GM12878 (cell line): ENCODE measurements around the gene KRTAP24-1. TPM values are rescaled to one million over a fixed set of nuclear protein-coding genes. Genes with fewer than 3 reads are reported as not detected.

ENCODE experiments used
- ATAC-seq: fragments of 200-7000 bp; cut with Tn5 transposase; 3 replicates; pipeline ENCODE4 v1.9.1; 2020; ENCODE audit warnings: mild to moderate bottlenecking, moderate library complexity
- BruUV-seq: library from RNA; stranded (reverse); fragments of 400-500 nt; replicated peaks from 2 replicates; lab custom pipeline; 2021; lab: Mats Ljungman, UMichigan
- CTCF ChIA-PET: fragments of 300-600 bp; sonication (Branson Sonifier 250); formaldehyde crosslinking; extraction: SDS; loops from one replicate; lab custom pipeline; 2021; ENCODE audit warnings: inconsistent platforms; lab: Yijun Ruan, JAX
- POLR2A ChIA-PET: fragments of 350-600 bp; formaldehyde crosslinking; extraction: SDS; loops from one replicate; lab custom pipeline; 2021; ENCODE audit warnings: inconsistent platforms; lab: Charles Lee
- RAD21 ChIA-PET: fragments of 300-600 bp; sonication (Branson Sonifier 250); formaldehyde crosslinking; loops from one replicate; lab custom pipeline; 2023; ENCODE audit warnings: antibody characterized with exemption; ENCODE audit not compliant: unreplicated experiment; lab: Charles Lee
- SMC1A ChIA-PET: fragments of 300-600 bp; sonication (Branson Sonifier 250); formaldehyde crosslinking; loops from one replicate; lab custom pipeline; 2023; ENCODE audit not compliant: unreplicated experiment, uncharacterized antibody; lab: Charles Lee
- DNase-seq: peaks from one replicate; pipeline ENCODE4 v3.0.0-alpha.2; 2011; ENCODE audit warnings: low read depth, low spot score
- FAIRE-seq: peaks from 3 replicates; lab custom pipeline; 2011; peaks lifted over from hg19 to GRCh38; lab: Jason Lieb, UNC
- H2AFZ ChIP-seq: 2 replicates; pipeline ENCODE4 v1.6.0; 2011; ENCODE audit warnings: low read depth, low read length, control low read depth; ENCODE audit not compliant: control insufficient read depth
- H3K27ac ChIP-seq: 2 replicates; pipeline ENCODE4 v1.5.1; 2011; ENCODE audit warnings: control low read depth; ENCODE audit not compliant: control insufficient read depth, insufficient read depth
- H3K27me3 ChIP-seq, 2 experiments: replicated peaks in 1 of 2; 2 replicates each; pipeline versions ENCODE4 v1.6.0 to v1.6.1; 2011; ENCODE audit warnings: low read length in 1 of 2; ENCODE audit not compliant: control insufficient read depth in 2 of 2, insufficient read depth in 2 of 2
- H3K36me3 ChIP-seq, 2 experiments: 2 replicates each; pipeline ENCODE4 v1.5.1; 2011; ENCODE audit warnings: low read length in 1 of 2; ENCODE audit not compliant: control insufficient read depth in 2 of 2, insufficient read depth in 2 of 2
- H3K4me1 ChIP-seq: 2 replicates; pipeline ENCODE4 v1.6.1; 2011; ENCODE audit warnings: mild to moderate bottlenecking, low read length, moderate library complexity, mixed read lengths; ENCODE audit not compliant: control insufficient read depth, insufficient read depth
- H3K4me2 ChIP-seq: 2 replicates; pipeline ENCODE4 v1.6.0; 2011; ENCODE audit warnings: control low read depth; ENCODE audit not compliant: control insufficient read depth, insufficient read depth
- H3K4me3 ChIP-seq: fragments of 200-600 bp; sonication (generic); 2 replicates; pipeline ENCODE4 v1.5.1; 2016
- H3K79me2 ChIP-seq: 2 replicates; pipeline ENCODE4 v1.6.0; 2011; ENCODE audit warnings: low read length; ENCODE audit not compliant: control insufficient read depth, insufficient read depth
- H3K9ac ChIP-seq: 2 replicates; pipeline ENCODE4 v1.8.0; 2011; ENCODE audit warnings: low read length, control low read depth, mixed read lengths; ENCODE audit not compliant: control insufficient read depth, insufficient read depth
- H3K9me3 ChIP-seq: replicated peaks from 3 replicates; pipeline ENCODE4 v1.5.1; 2011; ENCODE audit warnings: mild to moderate bottlenecking, low read length; ENCODE audit not compliant: control insufficient read depth, insufficient read depth
- H4K20me1 ChIP-seq: 2 replicates; pipeline ENCODE4 v1.6.0; 2011; ENCODE audit not compliant: control insufficient read depth, insufficient read depth
- BACH1 ChIP-seq: fragments of 450-650 bp; IDR thresholded peaks from 2 replicates; pipeline ENCODE4 v1.6.1; 2017; ENCODE audit warnings: mild to moderate bottlenecking, borderline replicate concordance
- BHLHE40 ChIP-seq, 2 experiments: fragments of 450-650 bp in 1 of 2; IDR thresholded peaks; 2 replicates each; pipeline ENCODE4 v1.6.1; 2011 to 2017; ENCODE audit warnings: low read depth in 2 of 2, borderline replicate concordance in 1 of 2, improper control_type of control experiment in 1 of 2, low read length in 1 of 2, mild to moderate bottlenecking in 1 of 2
- KAT2A ChIP-seq: conservative IDR thresholded peaks from 2 replicates; pipeline ENCODE4 v1.6.1; 2011; ENCODE audit warnings: low read depth, low read length; ENCODE audit not compliant: control insufficient read depth
- MEF2A ChIP-seq: IDR thresholded peaks from 2 replicates; pipeline ENCODE4 v1.6.1; 2011; ENCODE audit warnings: low read depth, mild to moderate bottlenecking, low read length, moderate library complexity; ENCODE audit not compliant: insufficient read depth
- MTA2 ChIP-seq: fragments of 450-650 bp; IDR thresholded peaks from 2 replicates; pipeline ENCODE4 v1.6.1; 2016; ENCODE audit warnings: low read depth, mild to moderate bottlenecking, moderate library complexity
- NFYB ChIP-seq: IDR thresholded peaks from 2 replicates; pipeline ENCODE4 v1.6.1; 2011; ENCODE audit warnings: low read depth, mild to moderate bottlenecking, low read length, improper control_type of control experiment, moderate library complexity; ENCODE audit not compliant: insufficient read depth
- TAF1 ChIP-seq: IDR thresholded peaks from 2 replicates; pipeline ENCODE4 v1.6.1; 2011; ENCODE audit warnings: mild to moderate bottlenecking, low read depth, low read length, borderline replicate concordance
- WGBS: methylation state at CpG from one replicate; pipeline ENCODE4 v1.1.6; 2016; ENCODE audit warnings: low lambda C conversion rate; ENCODE audit not compliant: insufficient replicate concordance, insufficient coverage; ENCODE audit errors: missing lambda C conversion rate; 5-methylcytosine and 5-hydroxymethylcytosine counted together
- in situ Hi-C: fragments of 300-500 bp; cut with MboI; formaldehyde crosslinking; loops from 9 replicates; pipeline ENCODE4 v1.14.3; 2018; ENCODE audit warnings: mixed read lengths
- intact Hi-C: fragments of 100-400 bp; cut with micrococcal nuclease; formaldehyde crosslinking; loops from one replicate; pipeline ENCODE4 v1.14.2; 2022; ENCODE audit not compliant: unreplicated experiment
- polyA plus RNA-seq, 11 experiments: library from polyadenylated mRNA; depleted of rRNA in 4 of 11; unstranded in 6 of 11; stranded (reverse) in 5 of 11; fragments of >200 nt; fragmentation: Nextera tagmentation in 4 of 11; fragmentation: Illumina TruSeq in 1 of 11; extraction: Ambion mirVana in 4 of 11; extraction: Trizol in 1 of 11; gene quantifications; 1 replicate in 1 of 11; 2 replicates in 10 of 11; pipeline versions ENCODE4 v1.2.1 to v1.2.3, GENCODE V29; 2011 to 2016; ENCODE audit warnings: inconsistent platforms in 2 of 11, missing spikeins in 2 of 11, low read depth in 1 of 11
- total RNA-seq, 4 experiments: library from RNA; depleted of rRNA in 3 of 4; stranded (reverse); fragments of >200 nt in 3 of 4; fragmentation: Illumina TruSeq in 1 of 4; extraction: Trizol in 1 of 4; gene quantifications; 2 replicates each; pipeline versions ENCODE4 v1.2.1 to v1.2.3, GENCODE V29; 2013 to 2021
- TF ChIP-seq, protein P1 (sequence below): fragments of 450-650 bp; IDR thresholded peaks from 2 replicates; pipeline ENCODE4 v1.6.1; 2017; ENCODE audit warnings: mild to moderate bottlenecking

The KRTAP24-1 gene
- total and polyA plus RNA-seq, 10 of the 15 experiments (the other 5 are each of a cell fraction or from before 2014, with no cell fraction given), result not detected

DNA sequence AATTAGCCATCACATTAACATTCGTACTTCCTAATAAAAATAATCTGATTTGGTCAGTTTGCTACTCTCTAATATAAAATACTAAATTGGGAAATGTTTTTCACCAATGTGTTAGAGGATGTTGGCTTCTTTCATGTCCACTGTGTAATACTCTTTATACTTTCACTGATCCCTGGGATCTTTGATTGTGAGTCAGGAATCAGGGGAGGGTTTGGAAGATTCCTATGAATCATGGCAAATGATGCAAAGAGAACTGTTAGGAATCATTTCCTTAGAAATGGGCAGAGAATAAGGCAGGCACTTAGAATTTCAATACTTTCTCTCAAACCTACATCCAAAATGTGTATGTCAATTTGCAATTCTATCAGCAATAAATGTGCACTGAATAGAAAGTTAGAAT is 31.0 kb downstream of the KRTAP24-1 start:
- Histone ChIP-seq H3K4me1 (no peaks in the 10 kb centered on the region), H3K9ac (no peak overlapping the region), H2AFZ (no peak overlapping the region), H4K20me1 (no peaks in the 10 kb centered on the region), H3K4me2 (no peak overlapping the region), H3K9me3 (no peaks in the 10 kb centered on the region), H3K27ac (no peak overlapping the region), H3K27me3 (no peaks in the 10 kb centered on the region), H3K79me2 (no peaks in the 10 kb centered on the region), H3K36me3 (no peaks in the 10 kb centered on the region), H3K4me3 (no peak overlapping the region)
- no TSS peak for BruUV-seq
- DNase-seq (no peak), ATAC-seq (no peak), FAIRE-seq (no peak)
- in situ Hi-C loops (loop anchor here (10.0 kb wide), 1 partner anchor 63 kb away; no protein-coding TSS in a partner anchor), intact Hi-C loops (no loop called here)
- ChIA-PET CTCF (no interaction called here), POLR2A (no interaction called here), RAD21 (no interaction called here), SMC1A (no interaction called here)
- WGBS, result 0% methylated on average over 1 of the region's 1 CpG
- no peak for TF ChIP-seq BACH1
- TF ChIP-seq BHLHE40 (IDR thresholded peaks at IDR 0.05; ENCODE audit: borderline replicate concordance in 1 of 2, low read depth in 2 of 2, low read length in 1 of 2), result no peak
- no peak for TF ChIP-seq MTA2
- TF ChIP-seq NFYB, result no peak
- TF ChIP-seq MEF2A, result no peak
- TF ChIP-seq TAF1, result no peak
- no peak for TF ChIP-seq KAT2A
- TF ChIP-seq, protein P1, sequence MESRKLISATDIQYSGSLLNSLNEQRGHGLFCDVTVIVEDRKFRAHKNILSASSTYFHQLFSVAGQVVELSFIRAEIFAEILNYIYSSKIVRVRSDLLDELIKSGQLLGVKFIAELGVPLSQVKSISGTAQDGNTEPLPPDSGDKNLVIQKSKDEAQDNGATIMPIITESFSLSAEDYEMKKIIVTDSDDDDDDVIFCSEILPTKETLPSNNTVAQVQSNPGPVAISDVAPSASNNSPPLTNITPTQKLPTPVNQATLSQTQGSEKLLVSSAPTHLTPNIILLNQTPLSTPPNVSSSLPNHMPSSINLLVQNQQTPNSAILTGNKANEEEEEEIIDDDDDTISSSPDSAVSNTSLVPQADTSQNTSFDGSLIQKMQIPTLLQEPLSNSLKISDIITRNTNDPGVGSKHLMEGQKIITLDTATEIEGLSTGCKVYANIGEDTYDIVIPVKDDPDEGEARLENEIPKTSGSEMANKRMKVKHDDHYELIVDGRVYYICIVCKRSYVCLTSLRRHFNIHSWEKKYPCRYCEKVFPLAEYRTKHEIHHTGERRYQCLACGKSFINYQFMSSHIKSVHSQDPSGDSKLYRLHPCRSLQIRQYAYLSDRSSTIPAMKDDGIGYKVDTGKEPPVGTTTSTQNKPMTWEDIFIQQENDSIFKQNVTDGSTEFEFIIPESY, result no peak
